ENCODE measurements around the gene PARP11.

- no peak for TF ChIP-seq CTCF (IDR thresholded peaks at IDR 0.05)
- no peak for TF ChIP-seq EP300 (IDR thresholded peaks at IDR 0.05)
Observed at GRCh38 chr12:3902921-3903320, 29.7 kb upstream of the PARP11 start.
